BJ (cell line): ENCODE results near the gene DIPK1C. TPM values are rescaled to one million over a fixed set of nuclear protein-coding genes. Genes with fewer than 3 reads are reported as not detected.

ENCODE experiments used
- CTCF ChIA-PET: fragments of 350-600 bp; formaldehyde crosslinking; extraction: SDS; loops from one replicate; lab custom pipeline; 2021; ENCODE audit warnings: antibody characterized with exemption, inconsistent platforms; lab: Yijun Ruan, JAX
- POLR2A ChIA-PET: fragments of 300-600 bp; sonication (Branson Sonifier 250); formaldehyde crosslinking; extraction: SDS; loops from one replicate; lab custom pipeline; 2021; ENCODE audit warnings: antibody characterized with exemption; lab: Charles Lee
- DNase-seq: peaks from one replicate; pipeline ENCODE4 v3.0.0-alpha.2; 2011; ENCODE audit warnings: low read depth
- H3K27me3 ChIP-seq: 2 replicates; pipeline ENCODE4 v1.6.0; 2011; ENCODE audit warnings: low read length; ENCODE audit not compliant: control insufficient read depth, insufficient read depth
- H3K36me3 ChIP-seq: 2 replicates; pipeline ENCODE4 v1.5.1; 2011; ENCODE audit warnings: low read length; ENCODE audit not compliant: control insufficient read depth, insufficient read depth
- H3K4me3 ChIP-seq: 2 replicates; pipeline ENCODE4 v1.5.1; 2011; ENCODE audit warnings: low read depth, mild to moderate bottlenecking, control low read depth, low read length
- polyA plus RNA-seq: library from polyadenylated mRNA; depleted of rRNA; stranded (reverse); fragments of >200 nt; gene quantifications from 2 replicates; pipeline ENCODE4 v1.2.3, GENCODE V29; 2011
- TF ChIP-seq, protein P1 (sequence below): IDR thresholded peaks from 2 replicates; pipeline ENCODE4 v1.5.1; 2011; ENCODE audit warnings: low read depth, mild to moderate bottlenecking, control low read depth, inconsistent platforms, low read length, moderate library complexity; ENCODE audit not compliant: insufficient read depth

DIPK1C gene
- polyA plus RNA-seq, 1 experiment: not detected

DNA sequence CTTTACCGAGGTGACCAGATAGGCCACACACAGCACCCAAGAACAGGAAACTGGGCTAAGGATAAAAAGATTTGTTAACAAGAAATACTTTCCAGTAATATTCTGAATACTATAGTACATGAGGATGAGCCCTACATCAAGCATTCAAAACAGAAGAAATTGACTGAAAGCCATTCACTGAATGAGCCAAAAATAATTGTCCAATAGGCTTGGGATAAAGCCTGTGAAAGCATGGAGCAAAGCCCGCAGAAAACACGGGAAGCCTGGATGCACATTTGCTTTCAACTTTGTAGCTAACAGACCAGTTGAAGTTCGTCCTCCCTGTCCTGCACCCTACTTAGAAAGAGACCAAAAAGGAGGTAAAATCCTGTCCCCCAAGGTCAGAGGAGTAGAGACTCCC lies 56.3 kb downstream of the DIPK1C start:
- CTCF ChIA-PET: no interaction called here
- Histone ChIP-seq H3K27me3 (peaks cover 3% of the 10 kb centered on the region), H3K36me3 (no peaks in the 10 kb centered on the region), H3K4me3 (no peak overlapping the region)
- POLR2A ChIA-PET: no interaction called here
- DNase-seq: no peak
- TF ChIP-seq, protein P1, sequence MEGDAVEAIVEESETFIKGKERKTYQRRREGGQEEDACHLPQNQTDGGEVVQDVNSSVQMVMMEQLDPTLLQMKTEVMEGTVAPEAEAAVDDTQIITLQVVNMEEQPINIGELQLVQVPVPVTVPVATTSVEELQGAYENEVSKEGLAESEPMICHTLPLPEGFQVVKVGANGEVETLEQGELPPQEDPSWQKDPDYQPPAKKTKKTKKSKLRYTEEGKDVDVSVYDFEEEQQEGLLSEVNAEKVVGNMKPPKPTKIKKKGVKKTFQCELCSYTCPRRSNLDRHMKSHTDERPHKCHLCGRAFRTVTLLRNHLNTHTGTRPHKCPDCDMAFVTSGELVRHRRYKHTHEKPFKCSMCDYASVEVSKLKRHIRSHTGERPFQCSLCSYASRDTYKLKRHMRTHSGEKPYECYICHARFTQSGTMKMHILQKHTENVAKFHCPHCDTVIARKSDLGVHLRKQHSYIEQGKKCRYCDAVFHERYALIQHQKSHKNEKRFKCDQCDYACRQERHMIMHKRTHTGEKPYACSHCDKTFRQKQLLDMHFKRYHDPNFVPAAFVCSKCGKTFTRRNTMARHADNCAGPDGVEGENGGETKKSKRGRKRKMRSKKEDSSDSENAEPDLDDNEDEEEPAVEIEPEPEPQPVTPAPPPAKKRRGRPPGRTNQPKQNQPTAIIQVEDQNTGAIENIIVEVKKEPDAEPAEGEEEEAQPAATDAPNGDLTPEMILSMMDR: no peak

DNA sequence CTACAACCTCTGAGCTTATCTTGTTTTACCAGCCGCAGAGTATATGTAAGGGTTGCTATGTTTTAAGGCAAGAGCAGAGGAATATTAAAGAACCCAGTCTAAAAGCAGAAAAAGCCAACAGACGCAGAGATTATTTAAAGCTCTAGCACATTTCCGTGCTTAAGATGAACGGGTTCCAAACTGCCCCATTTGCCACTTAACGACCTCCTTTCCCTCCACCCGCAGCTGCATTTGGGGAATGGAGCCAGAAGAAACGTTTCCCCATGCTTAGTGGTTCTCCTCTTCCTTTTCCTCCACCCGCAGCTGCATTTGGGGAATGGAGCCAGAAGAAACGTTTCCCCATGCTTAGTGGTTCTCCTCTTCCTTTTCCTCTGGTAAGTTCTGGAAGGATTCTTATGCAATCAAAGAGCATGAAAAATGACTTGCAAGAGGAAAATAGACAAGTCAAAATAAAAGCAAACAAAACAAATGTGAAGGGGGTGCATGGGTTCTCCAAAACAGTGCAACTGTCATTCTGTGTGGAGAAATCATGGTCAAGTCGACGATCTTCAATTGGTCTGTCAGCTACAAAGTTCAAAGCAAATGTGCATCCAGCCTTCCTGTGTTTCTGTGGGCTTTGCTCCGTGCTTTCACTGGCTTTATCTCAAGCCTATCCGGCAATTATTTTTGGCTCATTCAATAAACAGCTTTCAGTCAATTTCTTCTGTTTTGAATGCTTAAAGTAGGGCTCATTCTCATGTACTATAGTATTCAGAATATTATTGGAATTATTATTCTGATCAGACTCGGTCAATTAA lies 57.8 kb downstream of the DIPK1C start:
- POLR2A ChIA-PET: no interaction called here
- Histone ChIP-seq H3K27me3 (peaks cover 5% of the 10 kb centered on the region), H3K36me3 (no peaks in the 10 kb centered on the region), H3K4me3 (no peak overlapping the region)
- TF ChIP-seq, protein P1: no peak
- DNase-seq: no peak
- CTCF ChIA-PET: interaction anchor here (1.3 to 1.8 kb wide), 2 partner anchors 46 to 155 kb away, joined by 3 to 4 read pairs; no protein-coding TSS in a partner anchor

DNA sequence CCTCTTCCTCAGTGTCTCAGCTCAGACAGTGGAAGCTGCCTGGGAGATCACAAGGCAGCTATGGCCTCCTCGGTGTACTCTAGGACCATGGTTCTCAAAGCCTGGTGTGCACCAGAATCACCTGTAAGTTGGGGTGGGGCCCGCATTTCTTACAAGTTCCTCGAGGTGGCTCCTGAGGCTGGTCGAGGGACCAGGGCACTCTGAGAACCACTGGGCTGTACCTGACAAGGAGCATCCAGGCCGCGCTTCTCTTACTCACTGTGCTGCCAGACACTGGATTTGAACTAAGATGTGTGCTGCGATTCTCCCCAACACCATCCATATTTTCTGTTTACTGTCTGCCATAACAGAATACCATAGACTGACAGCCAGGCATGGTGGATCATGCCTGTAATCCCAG lies 59.5 kb downstream of the DIPK1C start:
- Histone ChIP-seq H3K4me3 (no peak overlapping the region), H3K27me3 (peaks cover 5% of the 10 kb centered on the region), H3K36me3 (no peaks in the 10 kb centered on the region)
- ChIA-PET CTCF (no interaction called here), POLR2A (no interaction called here)
- TF ChIP-seq, protein P1: no peak
- no peak for DNase-seq

DNA sequence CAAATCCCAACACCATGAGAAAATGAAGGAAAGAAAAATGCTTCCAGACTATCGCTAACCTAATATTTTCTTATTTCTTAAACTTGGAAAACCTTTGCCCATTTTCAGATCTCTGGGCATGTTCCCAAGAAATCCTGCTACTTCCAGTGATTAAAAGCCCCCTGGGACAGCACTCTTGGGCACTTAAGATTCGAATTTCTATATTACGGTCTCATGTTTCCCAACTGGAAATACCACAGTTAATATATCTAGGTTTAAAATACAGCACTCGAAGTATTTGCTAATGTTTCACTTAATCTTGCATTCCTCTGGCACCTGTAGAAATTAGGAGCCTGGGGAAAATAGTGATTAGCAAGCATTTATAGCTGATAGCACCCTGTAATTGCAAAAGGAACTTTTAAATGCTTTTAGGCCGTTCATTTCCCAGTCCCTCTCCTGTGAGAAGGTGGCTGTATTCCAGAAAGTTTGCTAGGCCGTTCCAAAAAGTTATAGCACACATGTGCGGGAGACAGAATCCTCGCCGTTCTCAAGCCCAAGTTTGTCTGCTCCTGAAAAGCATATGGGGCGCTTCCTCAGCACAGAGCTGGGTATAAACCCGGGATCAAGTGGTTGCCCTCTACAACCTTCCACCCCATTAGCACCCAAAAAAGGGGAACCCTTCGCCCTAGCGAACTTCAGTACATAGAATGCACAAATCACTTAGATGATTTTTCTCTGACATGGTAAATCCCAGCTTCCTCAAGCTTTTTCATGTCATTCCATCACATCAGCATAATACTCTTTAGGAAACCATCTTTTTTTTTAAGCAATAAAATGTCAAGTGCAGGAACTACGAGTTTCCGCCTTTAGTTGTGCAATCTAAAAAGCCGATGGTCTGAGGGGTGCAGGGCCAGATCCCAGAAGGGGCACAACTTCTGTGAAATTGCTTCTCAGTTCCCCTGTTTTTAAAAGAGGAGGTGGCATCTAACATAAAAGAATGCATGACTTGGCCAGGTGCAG lies 60.6 kb downstream of the DIPK1C start:
- TF ChIP-seq, protein P1: no peak
- no peak for DNase-seq
- ChIA-PET CTCF (no interaction called here), POLR2A (no interaction called here)
- no peaks in the 10 kb centered on the region for H3K36me3 ChIP-seq
- no peak overlapping the region for H3K4me3 ChIP-seq
- peaks cover 5% of the 10 kb centered on the region for H3K27me3 ChIP-seq

DNA sequence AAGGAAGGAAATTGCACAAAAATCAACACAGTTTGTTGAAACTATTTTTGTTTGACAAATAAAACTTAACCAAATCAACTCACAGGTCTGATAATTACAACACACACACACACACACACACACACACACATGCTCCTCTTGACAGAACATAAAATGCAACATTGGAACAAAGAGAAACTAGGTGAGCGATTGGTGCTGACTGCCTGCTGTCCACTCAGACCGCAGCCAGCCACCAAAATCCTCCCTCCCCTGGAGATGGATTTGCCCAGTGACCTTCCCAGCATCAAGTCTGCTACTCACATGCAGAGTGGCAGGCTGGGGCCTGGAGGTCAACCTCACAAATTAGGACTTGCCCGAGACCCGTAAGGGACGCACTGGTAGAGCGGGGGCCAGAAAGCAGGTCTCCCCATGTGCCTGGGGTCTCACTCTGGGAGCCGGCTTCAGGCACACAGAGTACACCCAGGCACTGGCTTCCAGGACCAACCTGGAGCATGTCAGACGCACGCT lies 61.4 kb downstream of the DIPK1C start:
- H3K27me3 ChIP-seq: peaks cover 5% of the 10 kb centered on the region
- POLR2A ChIA-PET: no interaction called here

More for the DNA sequence above, 61.4 kb downstream of the DIPK1C start:
- CTCF ChIA-PET: no interaction called here
- Histone ChIP-seq H3K36me3 (no peaks in the 10 kb centered on the region), H3K4me3 (no peak overlapping the region)
- TF ChIP-seq, protein P1: no peak
- DNase-seq: no peak
